Activated CD4-positive, alpha-beta T cell treated with anti-CD3 and anti-CD28 coated beads, Interleukin-2, amount 10 ng/mL, durations not matched to agents 24 days and 14 days (primary cell): ENCODE measurements around the gene PRPF6. TPM values are rescaled to one million over a fixed set of nuclear protein-coding genes. Genes with fewer than 3 reads are reported as not detected.

ENCODE experiments used
- DNase-seq: peaks from one replicate; pipeline ENCODE4 v3.0.0; 2022
- H3K27ac Mint-ChIP-seq: one replicate; pipeline ENCODE4 v1.8.0; 2022; ENCODE audit warnings: mild to moderate bottlenecking, mixed read lengths
- H3K27me3 Mint-ChIP-seq: one replicate; pipeline ENCODE4 v1.8.0; 2022; ENCODE audit warnings: mixed read lengths
- H3K36me3 Mint-ChIP-seq: one replicate; pipeline ENCODE4 v1.8.0; 2022; ENCODE audit warnings: low read depth, mild to moderate bottlenecking, mixed read lengths
- H3K4me1 Mint-ChIP-seq: one replicate; pipeline ENCODE4 v1.8.0; 2021; ENCODE audit warnings: mixed read lengths
- H3K4me3 Mint-ChIP-seq: one replicate; pipeline ENCODE4 v1.8.0; 2022; ENCODE audit warnings: mild to moderate bottlenecking, moderate library complexity, mixed read lengths
- H3K9me3 Mint-ChIP-seq: one replicate; pipeline ENCODE4 v1.8.0; 2021; ENCODE audit warnings: mixed read lengths
- intact Hi-C: fragments of 100-400 bp; cut with micrococcal nuclease; formaldehyde crosslinking; loops from one replicate; pipeline ENCODE4 v1.15.1; 2023
- total RNA-seq: library from RNA; stranded (reverse); gene quantifications from 2 replicates; pipeline ENCODE4 v1.2.3, GENCODE V29; 2022

PRPF6 gene, protein sequence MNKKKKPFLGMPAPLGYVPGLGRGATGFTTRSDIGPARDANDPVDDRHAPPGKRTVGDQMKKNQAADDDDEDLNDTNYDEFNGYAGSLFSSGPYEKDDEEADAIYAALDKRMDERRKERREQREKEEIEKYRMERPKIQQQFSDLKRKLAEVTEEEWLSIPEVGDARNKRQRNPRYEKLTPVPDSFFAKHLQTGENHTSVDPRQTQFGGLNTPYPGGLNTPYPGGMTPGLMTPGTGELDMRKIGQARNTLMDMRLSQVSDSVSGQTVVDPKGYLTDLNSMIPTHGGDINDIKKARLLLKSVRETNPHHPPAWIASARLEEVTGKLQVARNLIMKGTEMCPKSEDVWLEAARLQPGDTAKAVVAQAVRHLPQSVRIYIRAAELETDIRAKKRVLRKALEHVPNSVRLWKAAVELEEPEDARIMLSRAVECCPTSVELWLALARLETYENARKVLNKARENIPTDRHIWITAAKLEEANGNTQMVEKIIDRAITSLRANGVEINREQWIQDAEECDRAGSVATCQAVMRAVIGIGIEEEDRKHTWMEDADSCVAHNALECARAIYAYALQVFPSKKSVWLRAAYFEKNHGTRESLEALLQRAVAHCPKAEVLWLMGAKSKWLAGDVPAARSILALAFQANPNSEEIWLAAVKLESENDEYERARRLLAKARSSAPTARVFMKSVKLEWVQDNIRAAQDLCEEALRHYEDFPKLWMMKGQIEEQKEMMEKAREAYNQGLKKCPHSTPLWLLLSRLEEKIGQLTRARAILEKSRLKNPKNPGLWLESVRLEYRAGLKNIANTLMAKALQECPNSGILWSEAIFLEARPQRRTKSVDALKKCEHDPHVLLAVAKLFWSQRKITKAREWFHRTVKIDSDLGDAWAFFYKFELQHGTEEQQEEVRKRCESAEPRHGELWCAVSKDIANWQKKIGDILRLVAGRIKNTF
- 79.5 and 81.3 TPM in 2 replicates for total RNA-seq

DNA sequence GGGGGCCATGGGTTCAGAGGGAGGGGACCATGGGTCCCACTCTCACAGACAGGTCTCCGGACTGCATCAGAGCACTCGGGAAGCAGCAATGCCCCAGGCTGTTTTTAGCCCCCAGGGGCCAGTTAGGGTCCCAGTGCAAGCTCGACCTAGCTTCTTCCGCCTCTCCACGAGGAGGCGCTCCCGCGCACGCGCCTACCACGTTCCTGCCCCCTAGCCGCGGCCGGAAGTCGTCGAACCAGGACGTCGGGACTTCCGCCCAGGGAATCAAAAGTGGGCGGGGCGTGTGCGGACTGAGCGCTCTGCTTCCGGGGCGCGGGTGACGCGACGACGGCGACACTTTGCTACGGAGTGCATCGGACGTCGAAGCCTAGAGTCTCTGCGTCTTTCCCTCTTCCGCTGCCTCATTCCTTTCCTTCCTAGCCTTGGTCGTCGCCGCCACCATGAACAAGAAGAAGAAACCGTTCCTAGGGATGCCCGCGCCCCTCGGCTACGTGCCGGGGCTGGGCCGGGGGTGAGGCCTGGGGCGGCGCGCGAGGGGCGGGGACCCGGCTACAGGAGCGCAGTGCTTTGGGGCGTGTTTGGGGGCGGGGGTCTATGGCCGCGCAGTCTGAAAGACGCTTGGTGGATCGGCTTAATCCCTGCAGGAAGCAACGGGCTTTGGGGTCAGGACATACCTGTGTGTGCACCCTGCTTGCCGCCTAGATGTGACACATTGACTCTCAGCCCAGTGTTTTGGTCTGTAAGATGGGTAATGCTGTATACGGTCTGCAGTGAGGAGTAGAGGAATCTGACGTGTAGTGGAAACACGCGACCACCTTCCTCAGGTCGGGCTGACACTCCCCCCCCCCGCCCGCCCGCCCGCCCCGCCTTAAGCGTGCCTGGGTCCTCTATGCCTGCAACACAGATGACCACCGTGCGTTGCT, at the start of gene PRPF6:
Gene PRPF6, plus strand, starts transcription at position 327 of the 923 bp plus-strand sequence. Its CDS starts 114 bp downstream, at position 441.
- intact Hi-C loops: loop anchor here (1.0 to 5.0 kb wide), 7 partner anchors 25 to 354 kb away; partner anchors contain the start of genes DNAJC5, GMEB2, TCEA2 and TPD52L2
- Mint-ChIP-seq H3K4me3 (peak within 1 kb of the TSS; percentile 99), H3K36me3 (peaks cover 43% of the 10 kb centered on the region), H3K4me1 (peaks cover 58% of the 10 kb centered on the region), H3K27ac (peak within 1 kb of the TSS; percentile 100), H3K9me3 (no peaks in the 10 kb centered on the region), H3K27me3 (no peaks in the 10 kb centered on the region)
- peak; percentile 99 for DNase-seq

DNA sequence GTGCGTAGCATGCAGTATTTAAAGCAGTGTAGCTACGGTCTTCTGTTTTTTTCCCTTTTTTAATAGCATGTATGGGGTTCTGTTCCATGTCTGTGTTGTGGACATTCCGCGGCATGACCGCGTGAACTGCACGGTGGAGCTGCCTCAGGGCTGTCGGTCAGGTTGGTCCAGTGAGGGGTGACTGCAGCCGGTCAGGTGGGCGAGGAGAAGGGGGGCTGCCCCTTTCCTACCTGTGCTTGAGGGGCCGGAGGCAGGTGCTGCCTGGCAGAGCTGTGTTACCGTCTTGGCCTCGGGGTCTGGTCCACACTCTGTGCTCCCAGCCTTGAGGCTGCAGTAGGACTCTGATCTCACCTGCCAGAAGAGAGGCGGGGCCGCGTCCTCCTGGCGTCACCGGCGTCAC, 49.2 kb upstream of the PRPF6 start:
- H3K27ac Mint-ChIP-seq: no peak overlapping the region
- H3K27me3 Mint-ChIP-seq: no peaks in the 10 kb centered on the region
- intact Hi-C loops: no loop called here
- no peaks in the 10 kb centered on the region for H3K9me3 Mint-ChIP-seq
- peaks cover 59% of the 10 kb centered on the region for H3K36me3 Mint-ChIP-seq
- no peak for DNase-seq
- H3K4me3 Mint-ChIP-seq: no peak overlapping the region
- H3K4me1 Mint-ChIP-seq: no peaks in the 10 kb centered on the region

DNA sequence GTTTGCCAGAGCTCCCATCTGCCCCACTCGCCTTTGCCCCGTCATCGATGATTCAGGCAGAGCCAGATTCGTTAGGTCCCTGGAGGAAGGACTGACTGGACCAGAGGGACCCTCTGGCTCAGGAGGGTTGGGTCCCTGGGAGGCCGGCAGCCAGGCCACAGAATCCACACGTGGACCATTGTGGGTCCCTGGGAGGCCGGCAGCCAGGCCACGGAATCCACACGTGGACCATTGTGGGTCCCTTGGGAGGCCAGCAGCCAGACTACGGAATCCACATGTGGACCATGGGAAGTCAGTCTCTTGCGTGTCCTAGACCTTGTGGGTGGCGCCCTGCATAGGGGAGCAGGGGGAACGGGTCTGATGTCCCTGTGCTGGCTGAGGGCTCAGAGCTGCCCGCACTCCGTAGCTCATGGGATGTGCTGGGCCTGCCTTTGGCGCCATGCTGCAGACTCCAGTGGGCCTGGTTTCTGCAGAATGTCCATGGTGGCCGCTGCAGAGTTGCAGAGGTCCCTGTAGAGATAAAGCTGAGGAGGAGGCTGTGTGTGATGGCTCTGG, 48.2 kb upstream of the PRPF6 start:
- Mint-ChIP-seq H3K27ac (no peak overlapping the region), H3K4me3 (no peak overlapping the region), H3K36me3 (peaks cover 57% of the 10 kb centered on the region), H3K4me1 (no peaks in the 10 kb centered on the region), H3K27me3 (no peaks in the 10 kb centered on the region), H3K9me3 (no peaks in the 10 kb centered on the region)
- intact Hi-C loops: no loop called here
- DNase-seq: no peak

DNA sequence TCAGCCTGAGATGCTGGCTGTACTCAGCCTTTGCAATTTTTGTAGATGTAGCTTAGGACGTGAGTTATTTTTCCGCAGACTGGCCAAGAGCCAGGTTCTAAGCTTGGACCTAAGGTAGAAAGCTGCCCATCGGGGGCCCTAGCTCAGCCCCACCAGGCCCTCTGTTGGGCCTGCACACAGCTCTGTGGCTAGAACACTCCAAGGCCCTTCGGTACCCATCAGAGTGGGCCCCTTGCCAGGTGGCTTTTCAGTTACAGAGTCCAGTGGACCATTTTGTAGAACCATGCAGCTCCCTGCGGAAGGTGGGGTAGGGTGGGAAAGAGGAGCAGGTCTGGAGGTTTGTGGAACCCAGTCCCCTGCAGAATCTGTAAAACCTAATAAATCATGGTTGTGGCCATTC, 47.3 kb upstream of the PRPF6 start:
- intact Hi-C loops: no loop called here
- Mint-ChIP-seq H3K27ac (no peak overlapping the region), H3K36me3 (peaks cover 51% of the 10 kb centered on the region), H3K4me1 (no peaks in the 10 kb centered on the region), H3K4me3 (no peak overlapping the region), H3K27me3 (no peaks in the 10 kb centered on the region), H3K9me3 (no peaks in the 10 kb centered on the region)
- DNase-seq: no peak

DNA sequence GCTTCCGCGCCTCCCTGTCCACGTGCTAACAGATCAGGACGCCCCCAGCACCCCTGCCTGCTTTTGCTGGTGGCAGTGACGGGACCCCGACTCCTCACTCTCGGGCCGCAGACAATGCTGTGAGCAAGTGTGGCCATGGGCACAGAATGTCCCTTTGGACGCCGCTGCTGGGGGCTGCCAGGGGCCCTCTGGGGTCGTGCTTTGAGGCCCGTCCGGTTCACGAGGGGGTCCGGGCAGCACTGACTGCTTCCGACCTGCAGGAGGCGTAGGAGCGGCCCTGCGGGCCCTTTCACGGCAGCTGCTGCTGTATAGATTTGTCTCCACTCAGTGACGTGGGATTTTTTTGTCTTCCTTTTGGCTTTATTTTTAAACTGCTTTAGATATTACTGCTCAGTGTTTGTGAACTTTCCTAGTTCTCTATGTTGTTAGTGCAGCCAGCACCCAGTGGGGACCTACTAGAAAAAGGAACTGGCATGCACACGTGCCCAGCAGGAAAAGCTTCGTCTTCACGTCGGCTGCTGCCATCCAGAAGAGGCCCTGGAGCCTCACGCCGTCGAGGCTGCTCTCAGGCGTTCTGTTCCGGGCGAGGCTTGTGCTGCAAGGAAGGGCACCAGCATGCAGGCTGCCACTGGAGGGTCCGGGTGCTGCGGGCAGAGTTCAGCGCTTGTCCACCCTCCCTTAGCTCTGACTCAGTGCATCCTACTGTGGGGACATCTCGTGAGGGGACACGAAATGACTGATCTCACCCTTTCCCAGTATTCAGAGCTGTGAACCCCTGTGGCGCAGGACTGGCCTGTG, 46.5 kb upstream of the PRPF6 start:
- Mint-ChIP-seq H3K27me3 (no peaks in the 10 kb centered on the region), H3K27ac (no peak overlapping the region), H3K9me3 (no peaks in the 10 kb centered on the region), H3K36me3 (peaks cover 47% of the 10 kb centered on the region), H3K4me3 (no peak overlapping the region), H3K4me1 (no peaks in the 10 kb centered on the region)
- DNase-seq: no peak
- intact Hi-C loops: no loop called here

DNA sequence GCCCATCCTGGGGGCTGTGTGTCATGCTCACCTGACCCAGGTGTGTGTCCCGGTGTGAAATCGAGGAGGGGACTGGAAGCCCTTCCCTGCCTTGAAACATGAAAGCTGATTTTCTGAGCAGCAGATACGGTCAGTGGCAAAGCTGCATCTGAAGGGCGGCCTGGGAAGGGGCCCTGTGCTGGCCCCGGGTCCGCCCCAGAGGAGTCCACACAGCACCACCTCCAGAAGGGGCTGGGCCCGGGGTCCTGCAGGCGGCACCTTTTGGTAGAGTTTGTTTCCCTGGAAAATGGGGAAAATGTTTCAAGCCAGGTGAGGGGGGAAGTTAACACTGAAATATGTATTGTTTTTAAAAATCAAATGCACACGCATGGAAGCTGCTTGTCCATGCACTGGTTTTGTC, 45.5 kb upstream of the PRPF6 start:
- Mint-ChIP-seq H3K9me3 (no peaks in the 10 kb centered on the region), H3K27me3 (no peaks in the 10 kb centered on the region), H3K36me3 (peaks cover 46% of the 10 kb centered on the region)

DNA sequence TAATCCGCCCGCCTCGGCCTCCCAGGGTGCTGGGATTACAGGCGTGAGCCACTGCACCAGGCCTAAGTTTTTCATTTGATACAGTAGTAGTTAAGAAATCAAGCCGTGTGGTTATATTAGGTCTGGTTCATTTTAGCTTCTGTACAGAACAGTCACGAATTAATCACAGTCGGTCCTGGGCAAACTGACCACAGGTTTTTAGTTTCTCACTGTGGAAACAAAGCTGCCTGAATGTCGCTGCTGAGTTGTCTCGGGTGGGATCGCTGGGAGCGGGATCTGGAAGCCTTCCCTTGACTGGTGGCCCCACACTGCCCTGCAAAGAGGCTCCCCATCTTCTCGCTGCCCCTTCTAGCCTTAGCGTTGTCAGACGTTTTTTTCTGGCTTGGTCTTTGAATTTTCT, 43.3 kb upstream of the PRPF6 start:
- no peak for DNase-seq
- Mint-ChIP-seq H3K27ac (no peak overlapping the region), H3K4me1 (peaks cover 8% of the 10 kb centered on the region), H3K36me3 (peaks cover 33% of the 10 kb centered on the region), H3K27me3 (no peaks in the 10 kb centered on the region), H3K9me3 (no peaks in the 10 kb centered on the region), H3K4me3 (no peak overlapping the region)
- intact Hi-C loops: loop anchor here (2.0 kb wide), 1 partner anchor 41 kb away; no protein-coding TSS in a partner anchor

More for the DNA sequence above, 45.5 kb upstream of the PRPF6 start:
- H3K4me1 Mint-ChIP-seq: no peaks in the 10 kb centered on the region
- intact Hi-C loops: no loop called here
- no peak overlapping the region for H3K4me3 Mint-ChIP-seq
- DNase-seq: no peak
- no peak overlapping the region for H3K27ac Mint-ChIP-seq

DNA sequence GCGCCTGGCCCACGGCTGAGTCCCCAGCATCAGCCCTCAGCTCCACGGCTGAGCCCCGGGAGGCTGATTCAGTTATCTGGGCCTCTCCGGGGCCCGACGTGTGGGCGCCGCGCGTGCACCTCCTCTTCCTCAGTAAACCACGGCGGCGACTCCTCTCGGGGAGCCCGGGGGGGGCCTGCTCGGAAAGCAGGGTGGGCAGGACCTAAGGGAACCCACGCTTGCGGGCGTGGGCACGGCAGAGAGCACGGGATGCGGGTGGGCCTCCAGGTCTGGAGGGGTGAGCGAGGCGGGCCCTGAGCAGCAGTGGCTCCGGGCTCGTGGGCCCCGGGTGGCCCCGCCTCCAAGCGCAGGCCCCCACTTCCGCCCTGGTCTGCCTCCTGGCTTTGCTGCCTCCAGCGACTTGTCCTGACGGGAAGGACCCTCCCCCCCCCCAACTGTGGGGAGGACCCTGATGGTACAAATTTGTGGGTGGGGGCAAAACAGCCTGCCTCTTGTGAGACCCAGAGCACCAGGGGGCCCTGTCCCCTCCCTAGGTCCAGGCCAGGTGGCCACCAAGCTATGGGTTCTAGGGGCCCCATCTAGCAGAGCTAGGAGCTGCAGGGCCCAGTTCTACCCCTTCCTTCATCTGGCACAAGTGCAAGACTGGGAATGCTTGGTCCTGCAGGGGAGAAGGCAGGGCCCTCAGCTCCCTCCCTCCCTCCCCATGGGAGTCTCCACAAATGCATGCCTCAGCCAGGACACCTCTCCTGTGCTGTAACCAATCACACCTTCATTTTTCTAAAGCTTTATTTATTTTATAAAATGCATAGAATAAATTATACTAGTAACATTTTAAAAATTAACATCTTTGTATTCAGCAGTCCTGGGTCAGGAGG, 41.6 kb upstream of the PRPF6 start:
- no peaks in the 10 kb centered on the region for H3K9me3 Mint-ChIP-seq
- peaks cover 8% of the 10 kb centered on the region for H3K4me1 Mint-ChIP-seq
- H3K27me3 Mint-ChIP-seq: no peaks in the 10 kb centered on the region
- DNase-seq: no peak
- no peak overlapping the region for H3K4me3 Mint-ChIP-seq
- peaks cover 35% of the 10 kb centered on the region for H3K36me3 Mint-ChIP-seq
- H3K27ac Mint-ChIP-seq: no peak overlapping the region
- intact Hi-C loops: no loop called here

DNA sequence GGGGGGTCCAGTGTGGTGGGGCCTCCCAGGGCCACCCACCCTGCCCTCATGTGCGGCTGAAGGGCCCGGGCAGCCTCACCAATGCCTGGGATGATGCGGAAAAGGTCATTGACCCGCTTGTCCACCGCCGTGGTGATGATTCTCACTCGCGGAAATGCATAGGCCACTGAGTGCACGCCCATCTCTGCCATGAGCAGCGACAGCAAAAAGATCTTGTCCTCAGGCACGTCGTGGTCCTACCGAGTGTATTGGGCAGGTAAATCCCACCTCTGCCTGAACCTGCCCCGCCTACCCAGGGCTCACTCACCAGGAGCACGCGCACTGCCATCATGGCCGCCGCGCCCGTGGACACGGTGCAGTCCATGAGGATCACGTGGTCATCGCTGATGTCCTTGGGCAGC, 40.9 kb upstream of the PRPF6 start:
- no peak overlapping the region for H3K27ac Mint-ChIP-seq

DNA sequence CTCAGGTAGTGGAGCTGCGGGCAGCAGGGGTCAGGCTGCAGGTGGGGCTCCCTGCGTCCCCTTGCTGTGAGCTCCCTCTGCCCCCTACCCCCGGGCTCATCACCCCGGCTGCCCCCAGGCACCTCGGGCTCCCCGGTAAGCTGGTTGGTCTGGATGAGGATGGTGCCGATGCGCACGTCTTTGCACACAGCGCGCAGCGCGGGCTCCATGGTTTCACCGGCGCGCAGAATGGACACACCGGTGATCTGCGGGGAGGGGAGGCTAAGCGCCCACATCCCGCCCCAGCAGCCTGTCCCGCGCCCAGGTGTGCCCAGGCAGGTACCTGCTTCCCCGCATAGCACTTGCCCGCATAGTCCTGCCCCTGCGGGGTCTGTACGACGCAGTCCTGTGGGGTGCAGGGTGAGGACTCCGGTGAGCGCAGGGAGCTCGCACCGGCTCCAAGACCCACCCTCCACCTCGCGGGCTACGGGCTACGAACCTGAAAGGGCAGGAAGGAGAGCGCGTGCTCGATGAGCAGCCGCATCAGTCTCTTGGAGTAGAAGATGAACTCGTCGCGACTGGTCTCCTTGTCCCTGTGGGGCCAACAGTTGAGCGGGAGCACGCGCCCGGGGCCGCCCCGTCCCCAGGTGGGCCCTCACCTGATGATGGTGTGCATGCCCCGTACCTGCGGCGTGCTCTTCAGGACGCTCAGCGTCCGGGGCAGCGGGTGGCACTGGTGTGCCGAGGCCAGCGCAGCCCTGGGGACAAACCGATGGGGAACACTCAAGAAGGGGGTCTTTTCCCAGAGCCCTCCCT, 40.3 kb upstream of the PRPF6 start:
- Mint-ChIP-seq H3K4me1 (peaks cover 8% of the 10 kb centered on the region), H3K4me3 (peak overlapping the region; percentile 43), H3K9me3 (no peaks in the 10 kb centered on the region), H3K27ac (peak overlapping the region; percentile 67), H3K36me3 (peaks cover 28% of the 10 kb centered on the region), H3K27me3 (no peaks in the 10 kb centered on the region)
- intact Hi-C loops: loop anchor here (1.0 kb wide), 1 partner anchor 75 kb away; the partner anchor contains the start of gene TPD52L2
- DNase-seq: no peak

More for the DNA sequence above, 40.9 kb upstream of the PRPF6 start:
- Mint-ChIP-seq H3K9me3 (no peaks in the 10 kb centered on the region), H3K27me3 (no peaks in the 10 kb centered on the region), H3K36me3 (peaks cover 32% of the 10 kb centered on the region), H3K4me1 (peaks cover 8% of the 10 kb centered on the region), H3K4me3 (no peak overlapping the region)
- DNase-seq: no peak
- intact Hi-C loops: no loop called here
